HUES64 (cell line): ENCODE data around the gene DCN.

ENCODE experiments used
- H3K27ac ChIP-seq: 2 replicates; pipeline ENCODE4 v1.7.0; 2013; ENCODE audit warnings: low read depth, low read length, inconsistent platforms
- H3K27me3 ChIP-seq: 2 replicates; pipeline ENCODE4 v1.6.1; 2013; ENCODE audit warnings: mild to moderate bottlenecking, low read length; ENCODE audit not compliant: insufficient read depth
- H3K36me3 ChIP-seq: 2 replicates; pipeline ENCODE4 v1.6.1; 2013; ENCODE audit warnings: mild to moderate bottlenecking, low read length; ENCODE audit not compliant: insufficient read depth
- H3K4me1 ChIP-seq: 2 replicates; pipeline ENCODE4 v1.6.1; 2013; ENCODE audit warnings: mild to moderate bottlenecking, low read length, moderate library complexity; ENCODE audit not compliant: insufficient read depth
- H3K4me3 ChIP-seq: 2 replicates; pipeline ENCODE4 v1.5.1; 2013; ENCODE audit warnings: mild to moderate bottlenecking, low read length, moderate library complexity
- H3K9ac ChIP-seq: 2 replicates; pipeline ENCODE4 v1.6.1; 2013; ENCODE audit warnings: mild to moderate bottlenecking, low read depth, low read length
- H3K9me3 ChIP-seq: 2 replicates; pipeline ENCODE4 v1.6.1; 2013; ENCODE audit warnings: low read depth, low read length; ENCODE audit not compliant: insufficient read depth
- WGBS: fragments of 150-250, 120-280 bp; methylation state at CpG from one replicate; pipeline ENCODE4 v1.1.7; 2013; ENCODE audit warnings: missing lambda C conversion rate; 5-methylcytosine and 5-hydroxymethylcytosine counted together

The DCN gene

DNA sequence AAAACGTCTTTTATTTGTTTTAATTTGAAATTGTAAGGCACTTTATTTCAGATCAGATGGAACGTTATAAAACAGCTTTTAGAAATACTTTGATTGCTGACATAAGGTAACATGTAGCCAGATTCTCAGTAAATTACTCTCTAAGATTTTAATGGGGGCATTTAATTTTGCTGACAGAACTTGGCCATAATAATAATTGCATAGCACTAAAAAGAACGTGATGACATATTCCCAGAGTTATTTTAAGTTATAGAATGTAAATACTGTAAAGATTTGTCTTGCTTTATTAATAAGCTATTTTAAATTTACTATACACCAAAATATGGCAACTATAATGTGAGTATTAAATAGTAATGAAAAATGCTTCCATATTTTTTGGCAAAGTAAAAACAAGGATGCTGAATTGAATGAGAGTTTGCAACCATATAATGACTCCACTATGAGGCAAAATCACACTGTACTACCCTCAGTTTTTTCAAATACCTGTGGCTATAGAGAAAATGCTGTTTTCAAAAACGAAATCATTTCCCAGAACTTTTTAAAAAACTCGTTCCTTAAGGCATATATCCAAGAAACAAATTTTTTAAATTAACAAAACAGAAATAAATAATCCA lies 72.2 kb downstream of the DCN start:
- Histone ChIP-seq H3K4me1 (no peaks in the 10 kb centered on the region), H3K4me3 (no peak overlapping the region; the same call in 1 of the 2 replicates), H3K9me3 (no peaks in the 10 kb centered on the region), H3K9ac (no peak overlapping the region), H3K27ac (no peak overlapping the region), H3K36me3 (no peaks in the 10 kb centered on the region), H3K27me3 (no peaks in the 10 kb centered on the region)
- WGBS, result 93% methylated on average over 4 of the region's 5 CpGs

- no peak overlapping the region for H3K27ac ChIP-seq
- H3K4me3 ChIP-seq, result peak overlapping the region; percentile 18; the same call in 1 of the 2 replicates
- WGBS, result 80% methylated on average over 1 of the region's 2 CpGs
- no peaks in the 10 kb centered on the region for H3K9me3 ChIP-seq
- no peaks in the 10 kb centered on the region for H3K4me1 ChIP-seq
- no peaks in the 10 kb centered on the region for H3K36me3 ChIP-seq
- no peak overlapping the region for H3K9ac ChIP-seq
- H3K27me3 ChIP-seq, result no peaks in the 10 kb centered on the region
These were observed 72.9 kb downstream of the DCN start for GRCh38 chr12:91109581-91110310.

GRCh38 chr12:91109148-91109564 lies 73.5 kb downstream of the DCN start:
- 11% methylated on average over 6 of the region's 7 CpGs for WGBS
- 0 out of 2 replicates have a peak overlapping the region, but pooled peaks have one; percentile 6 for H3K4me3 ChIP-seq
- no peak overlapping the region for H3K27ac ChIP-seq
- H3K9me3 ChIP-seq, result no peaks in the 10 kb centered on the region
- no peaks in the 10 kb centered on the region for H3K27me3 ChIP-seq
- no peaks in the 10 kb centered on the region for H3K4me1 ChIP-seq
- H3K9ac ChIP-seq, result no peak overlapping the region
- H3K36me3 ChIP-seq, result no peaks in the 10 kb centered on the region

DNA sequence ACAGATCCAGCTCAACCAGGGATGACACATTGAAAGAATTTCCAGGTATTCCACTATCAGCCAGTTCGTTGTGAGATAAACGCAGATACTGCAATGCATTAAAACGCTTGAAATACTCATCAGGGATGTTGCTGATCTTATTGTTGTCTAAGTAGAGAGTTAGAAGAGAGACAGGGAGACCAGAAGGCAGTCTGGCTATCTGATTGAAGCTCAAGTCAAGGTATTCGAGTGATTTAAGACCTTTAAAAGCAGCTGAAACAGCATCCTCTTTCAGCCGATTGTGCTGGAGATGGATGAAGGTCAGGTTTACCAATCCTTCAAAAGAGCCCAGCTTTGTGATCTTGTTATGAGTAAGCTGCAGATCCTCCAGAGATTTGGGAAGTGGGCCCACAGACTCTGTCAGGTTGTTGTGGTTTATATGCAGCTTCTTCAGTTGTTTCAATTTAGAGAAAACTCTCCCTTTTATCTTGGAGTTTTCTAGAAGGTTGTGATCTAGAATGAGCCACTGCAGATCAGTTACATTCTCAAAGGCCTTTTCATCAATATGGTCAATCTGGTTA lies 74.3 kb downstream of the DCN start:
- no peaks in the 10 kb centered on the region for H3K4me1 ChIP-seq
- no peaks in the 10 kb centered on the region for H3K27me3 ChIP-seq
- 94% methylated on average over 5 of the region's 5 CpGs for WGBS
- no peak overlapping the region for H3K27ac ChIP-seq
- H3K9ac ChIP-seq, result no peak overlapping the region
- H3K36me3 ChIP-seq, result no peaks in the 10 kb centered on the region
- H3K4me3 ChIP-seq, result no peak overlapping the region
- no peaks in the 10 kb centered on the region for H3K9me3 ChIP-seq

DNA sequence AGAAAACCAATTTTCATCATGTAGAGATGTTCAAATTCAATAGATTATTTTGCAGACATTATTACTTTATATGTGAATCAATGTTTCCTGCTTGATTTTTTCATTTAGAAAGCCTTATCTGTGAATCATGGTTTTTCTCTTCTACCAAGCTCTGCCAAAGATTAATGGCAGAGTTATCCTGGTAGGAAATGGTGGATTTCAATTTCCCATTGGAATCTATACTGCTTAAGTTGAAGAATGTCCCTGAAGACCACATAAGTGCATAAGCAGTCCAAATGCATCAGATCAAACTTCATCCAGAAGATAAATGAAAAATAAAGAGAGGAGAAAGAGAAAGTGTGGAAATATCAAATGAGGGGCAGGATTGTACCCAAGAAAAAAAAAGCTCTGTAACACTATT lies 76.3 kb downstream of the DCN start:
- Histone ChIP-seq H3K27me3 (no peaks in the 10 kb centered on the region), H3K27ac (no peak overlapping the region), H3K4me1 (no peaks in the 10 kb centered on the region), H3K4me3 (no peak overlapping the region), H3K9me3 (no peaks in the 10 kb centered on the region), H3K36me3 (no peaks in the 10 kb centered on the region), H3K9ac (no peak overlapping the region)

DNA sequence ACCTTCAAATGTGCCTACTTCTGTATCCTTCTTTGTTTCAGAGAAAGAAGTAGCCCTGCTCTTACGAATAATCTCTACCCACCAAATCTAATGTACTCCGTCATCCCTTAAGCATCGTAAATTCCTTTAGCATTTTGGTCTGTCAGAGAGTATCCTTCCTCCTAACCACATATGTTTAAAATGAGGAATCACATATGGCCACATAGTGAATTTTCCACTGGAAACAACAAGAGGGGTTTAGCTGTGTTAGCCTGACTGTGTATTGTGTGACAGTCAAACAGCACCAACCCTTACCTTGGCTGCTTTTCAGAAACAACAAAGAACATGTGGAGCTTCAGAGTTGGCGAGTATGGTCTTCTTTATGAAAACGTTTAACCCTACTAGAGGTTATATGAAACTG lies 76.8 kb downstream of the DCN start:
- Histone ChIP-seq H3K27ac (no peak overlapping the region), H3K27me3 (no peaks in the 10 kb centered on the region), H3K36me3 (no peaks in the 10 kb centered on the region), H3K4me1 (no peaks in the 10 kb centered on the region), H3K4me3 (no peak overlapping the region), H3K9ac (no peak overlapping the region), H3K9me3 (no peaks in the 10 kb centered on the region)
- 97% methylated on average over 3 of the region's 5 CpGs for WGBS

GRCh38 chr12:91104812-91105466 lies 77.7 kb downstream of the DCN start:
- Histone ChIP-seq H3K9ac (no peak overlapping the region), H3K27ac (no peak overlapping the region)
- no CpG with 5 or more reads among the region's 1 CpG for WGBS

GRCh38 chr12:91103624-91104023 lies 79.0 kb downstream of the DCN start:
- Histone ChIP-seq H3K27me3 (no peaks in the 10 kb centered on the region), H3K27ac (no peak overlapping the region), H3K4me3 (no peak overlapping the region), H3K9ac (no peak overlapping the region), H3K36me3 (no peaks in the 10 kb centered on the region), H3K9me3 (no peaks in the 10 kb centered on the region), H3K4me1 (no peaks in the 10 kb centered on the region)
- WGBS, result no CpG with 5 or more reads among the region's 1 CpG

More at GRCh38 chr12:91104812-91105466, 77.7 kb downstream of the DCN start:
- Histone ChIP-seq H3K4me3 (no peak overlapping the region), H3K36me3 (no peaks in the 10 kb centered on the region), H3K27me3 (no peaks in the 10 kb centered on the region), H3K9me3 (no peaks in the 10 kb centered on the region), H3K4me1 (no peaks in the 10 kb centered on the region)

DNA sequence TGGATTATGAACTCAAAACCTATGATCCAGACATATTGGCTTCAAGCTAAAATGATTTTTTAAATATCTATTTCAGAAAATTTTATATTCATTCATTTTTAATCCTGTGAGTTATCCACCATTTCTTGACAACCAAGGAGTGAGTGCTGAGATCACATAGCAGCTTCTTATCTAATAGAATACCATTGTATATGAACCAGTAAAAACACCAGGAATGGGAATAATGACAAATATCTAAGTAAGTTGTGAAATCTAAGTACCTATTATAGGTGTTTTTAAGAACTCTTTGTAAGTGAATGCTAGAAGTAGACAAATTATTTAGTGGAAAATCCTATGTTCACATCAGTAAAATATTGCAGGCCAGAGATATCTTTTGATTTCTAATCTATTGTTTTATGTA lies 79.5 kb downstream of the DCN start:
- Histone ChIP-seq H3K4me1 (no peaks in the 10 kb centered on the region), H3K27me3 (no peaks in the 10 kb centered on the region), H3K9me3 (no peaks in the 10 kb centered on the region), H3K4me3 (no peak overlapping the region), H3K36me3 (no peaks in the 10 kb centered on the region), H3K9ac (no peak overlapping the region), H3K27ac (no peak overlapping the region)

GRCh38 chr12:91100906-91101305 lies 81.7 kb downstream of the DCN start:
- no peaks in the 10 kb centered on the region for H3K9me3 ChIP-seq
- H3K9ac ChIP-seq, result no peak overlapping the region
- H3K36me3 ChIP-seq, result no peaks in the 10 kb centered on the region
- no peaks in the 10 kb centered on the region for H3K27me3 ChIP-seq
- no peak overlapping the region for H3K4me3 ChIP-seq
- no peak overlapping the region for H3K27ac ChIP-seq
- no peaks in the 10 kb centered on the region for H3K4me1 ChIP-seq
- WGBS, result 98% methylated on average over 2 of the region's 2 CpGs

GRCh38 chr12:91099836-91100235 lies 82.8 kb downstream of the DCN start:
- WGBS, result 91% methylated on average over 2 of the region's 2 CpGs
- Histone ChIP-seq H3K4me1 (no peaks in the 10 kb centered on the region), H3K9me3 (no peaks in the 10 kb centered on the region), H3K4me3 (no peak overlapping the region), H3K27me3 (no peaks in the 10 kb centered on the region), H3K36me3 (no peaks in the 10 kb centered on the region), H3K9ac (no peak overlapping the region), H3K27ac (no peak overlapping the region)
